Astrocyte of the cerebellum (primary cell): ENCODE results near the gene BSG.

ENCODE experiments used
- DNase-seq: peaks from one replicate; pipeline ENCODE4 v3.0.0-alpha.2; 2011; ENCODE audit warnings: low read depth
- H3K4me3 ChIP-seq: 2 replicates; pipeline ENCODE4 v1.5.1; 2011; ENCODE audit warnings: mild to moderate bottlenecking, low read depth, low read length, moderate library complexity
- CTCF ChIP-seq: IDR thresholded peaks from 2 replicates; pipeline ENCODE4 v1.5.1; 2012; ENCODE audit warnings: low read length, low read depth, moderate library complexity, mild to moderate bottlenecking; ENCODE audit errors: missing control alignments
- in situ Hi-C: cut with HindIII; loops from 2 replicates; pipeline ENCODE4 v1.10.0; 2017; ENCODE audit warnings: low sequenced_read_pairs

Gene BSG

GRCh38 chr19:531009-531752 lies 41.2 kb upstream of the BSG start:
- TF ChIP-seq CTCF = no peak
- no peak for DNase-seq
- in situ Hi-C loops = no loop called here
- H3K4me3 ChIP-seq = peak overlapping the region; percentile 93

GRCh38 chr19:531753-532560 lies 40.4 kb upstream of the BSG start, which contains the start of gene CDC34:
TSS of gene CDC34 (plus strand) at chr19:531760. CDS start at chr19:531932, 172 bp downstream.
- DNase-seq = no peak
- in situ Hi-C loops = no loop called here
- TF ChIP-seq CTCF = no peak
- H3K4me3 ChIP-seq = peak within 1 kb of the TSS; percentile 93

- H3K4me3 ChIP-seq = peak overlapping the region; percentile 93
- TF ChIP-seq CTCF = peak; percentile 64
- in situ Hi-C loops = no loop called here
- peak; percentile 39 for DNase-seq
Observed at GRCh38 chr19:532561-533363, 39.6 kb upstream of the BSG start.

GRCh38 chr19:533364-534058 lies 38.9 kb upstream of the BSG start:
- DNase-seq = no peak
- in situ Hi-C loops = no loop called here
- no peak for TF ChIP-seq CTCF
- peak overlapping the region; percentile 93 for H3K4me3 ChIP-seq

- H3K4me3 ChIP-seq = peak overlapping the region; percentile 93
- TF ChIP-seq CTCF = no peak
- no peak for DNase-seq
- in situ Hi-C loops = no loop called here
Observed at GRCh38 chr19:534088-534487, 38.3 kb upstream of the BSG start.
